ENCODE data around the gene KCNG2.

- TF ChIP-seq CTCF (IDR thresholded peaks at IDR 0.05; ENCODE audit: poor library complexity, severe bottlenecking) (no peak), EZH2 (IDR thresholded peaks at IDR 0.05; ENCODE audit: borderline replicate concordance, insufficient read depth, low read length, poor library complexity, severe bottlenecking) (no peak), TAF1 (IDR thresholded peaks at IDR 0.05; ENCODE audit: low read depth) (no peak)
Observed at GRCh38 chr18:79792096-79792987, 5.4 kb upstream of the KCNG2 start.
